ENCODE results near the gene AUH.

- TF ChIP-seq, protein P1, sequence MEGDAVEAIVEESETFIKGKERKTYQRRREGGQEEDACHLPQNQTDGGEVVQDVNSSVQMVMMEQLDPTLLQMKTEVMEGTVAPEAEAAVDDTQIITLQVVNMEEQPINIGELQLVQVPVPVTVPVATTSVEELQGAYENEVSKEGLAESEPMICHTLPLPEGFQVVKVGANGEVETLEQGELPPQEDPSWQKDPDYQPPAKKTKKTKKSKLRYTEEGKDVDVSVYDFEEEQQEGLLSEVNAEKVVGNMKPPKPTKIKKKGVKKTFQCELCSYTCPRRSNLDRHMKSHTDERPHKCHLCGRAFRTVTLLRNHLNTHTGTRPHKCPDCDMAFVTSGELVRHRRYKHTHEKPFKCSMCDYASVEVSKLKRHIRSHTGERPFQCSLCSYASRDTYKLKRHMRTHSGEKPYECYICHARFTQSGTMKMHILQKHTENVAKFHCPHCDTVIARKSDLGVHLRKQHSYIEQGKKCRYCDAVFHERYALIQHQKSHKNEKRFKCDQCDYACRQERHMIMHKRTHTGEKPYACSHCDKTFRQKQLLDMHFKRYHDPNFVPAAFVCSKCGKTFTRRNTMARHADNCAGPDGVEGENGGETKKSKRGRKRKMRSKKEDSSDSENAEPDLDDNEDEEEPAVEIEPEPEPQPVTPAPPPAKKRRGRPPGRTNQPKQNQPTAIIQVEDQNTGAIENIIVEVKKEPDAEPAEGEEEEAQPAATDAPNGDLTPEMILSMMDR (IDR thresholded peaks at IDR 0.05), result no peak
- TF ChIP-seq POLR2A (IDR thresholded peaks at IDR 0.05), result no peak
These were observed 53.5 kb downstream of the AUH start for GRCh38 chr9:91308191-91308590.

Measured in esophagus squamous epithelium (tissue), 4 donors.